T-cell (primary cell): ENCODE results near the gene TMEM209. TPM values are rescaled to one million over a fixed set of nuclear protein-coding genes. Genes with fewer than 3 reads are reported as not detected.
"Not testable (repeated sequence)": the region's sequence is repeated elsewhere in the genome, so short reads cannot be mapped to it uniquely, and the experiment has no call there.

Experiments used
- ATAC-seq, 4 experiments: fragments of 200-7000 bp in 3 of 4; fragments of 150-1000 bp in 1 of 4; cut with Tn5 transposase; replicated peaks in 1 of 4; 1 replicate in 3 of 4; 2 replicates in 1 of 4; pipeline ENCODE4 v1.10.0; 2021; ENCODE audit warnings: moderate library complexity in 3 of 4, mild to moderate bottlenecking in 2 of 4, moderate number of reproducible peaks in 1 of 4
- CTCF ChIA-PET, 2 donors: fragments of 300-600 bp; sonication (Branson Sonifier 250); formaldehyde crosslinking; loops; one replicate each; lab custom pipeline; 2022; ENCODE audit warnings: antibody characterized with exemption in 2 of 2; lab: Charles Lee
- POLR2A ChIA-PET, 2 donors: fragments of 300-600 bp; sonication (Branson Sonifier 250); formaldehyde crosslinking; loops; one replicate each; lab custom pipeline; 2022; ENCODE audit warnings: antibody characterized with exemption in 2 of 2; lab: Charles Lee
- DNase-seq, 35 experiments: peaks; one replicate each; pipeline versions ENCODE4 v3.0.0 to v3.0.0-alpha.2; 2013 to 2023
- H3K27ac ChIP-seq: one replicate; pipeline ENCODE4 v1.5.1; 2013; ENCODE audit warnings: low read length
- H3K27me3 ChIP-seq, 2 experiments: replicated peaks in 1 of 2; 1 replicate in 1 of 2; 2 replicates in 1 of 2; pipeline versions ENCODE4 v1.6.1 to v1.7.0; 2013; ENCODE audit warnings: low read length in 1 of 2, mixed read lengths in 1 of 2; ENCODE audit not compliant: control insufficient read depth in 2 of 2, insufficient read depth in 2 of 2; ENCODE audit errors: extremely low read depth in 1 of 2
- H3K36me3 ChIP-seq, 2 donors: 1 replicate in 1 of 2; 2 replicates in 1 of 2; pipeline versions ENCODE4 v1.6.1 to v1.7.0; 2013; ENCODE audit warnings: low read length in 1 of 2; ENCODE audit not compliant: control insufficient read depth in 2 of 2, insufficient read depth in 1 of 2; ENCODE audit errors: extremely low read depth in 1 of 2
- H3K4me1 ChIP-seq, 2 experiments: 1 replicate in 1 of 2; 2 replicates in 1 of 2; pipeline versions ENCODE4 v1.6.1 to v1.7.0; 2013; ENCODE audit warnings: low read length in 2 of 2, mixed read lengths in 1 of 2; ENCODE audit not compliant: insufficient read depth in 2 of 2, control insufficient read depth in 1 of 2; ENCODE audit errors: extremely low read depth in 1 of 2
- H3K4me3 ChIP-seq, 2 donors: 1 replicate in 1 of 2; 2 replicates in 1 of 2; pipeline versions ENCODE4 v1.5.1 to v1.7.0; 2013; ENCODE audit warnings: mild to moderate bottlenecking in 2 of 2, low read length in 1 of 2, moderate library complexity in 1 of 2; ENCODE audit not compliant: control insufficient read depth in 1 of 2; ENCODE audit errors: extremely low read depth in 1 of 2
- H3K9me3 ChIP-seq: 2 replicates; pipeline ENCODE4 v1.7.0; 2013
- H3K27ac Mint-ChIP-seq, 2 donors: one replicate each; pipeline ENCODE4 v1.8.0; 2020 to 2021; ENCODE audit warnings: mild to moderate bottlenecking in 2 of 2, mixed read lengths in 2 of 2
- H3K27me3 Mint-ChIP-seq, 2 donors: one replicate each; pipeline ENCODE4 v1.8.0; 2021 to 2022; ENCODE audit warnings: mixed read lengths in 2 of 2
- H3K36me3 Mint-ChIP-seq: one replicate; pipeline ENCODE4 v1.8.0; 2021; ENCODE audit warnings: mixed read lengths
- H3K4me1 Mint-ChIP-seq, 3 donors: one replicate each; pipeline ENCODE4 v1.8.0; 2020 to 2022; ENCODE audit warnings: mixed read lengths in 3 of 3, mild to moderate bottlenecking in 1 of 3
- H3K4me3 Mint-ChIP-seq, 3 donors: one replicate each; pipeline ENCODE4 v1.8.0; 2020 to 2022; ENCODE audit warnings: mild to moderate bottlenecking in 3 of 3, mixed read lengths in 3 of 3, moderate library complexity in 3 of 3
- H3K9me3 Mint-ChIP-seq, 3 donors: one replicate each; pipeline ENCODE4 v1.8.0; 2020 to 2022; ENCODE audit warnings: mixed read lengths in 3 of 3
- WGBS: methylation state at CpG from one replicate; pipeline ENCODE4 v1.1.5; 2013; ENCODE audit warnings: missing lambda C conversion rate; ENCODE audit not compliant: insufficient coverage; 5-methylcytosine and 5-hydroxymethylcytosine counted together
- total RNA-seq, 35 experiments: library from RNA in 6 of 35; stranded (reverse) in 6 of 35; fragments of 120-200 nt in 1 of 35; gene quantifications; one replicate each; pipeline versions ENCODE4 v1.2.1 to v1.2.4 and lab custom pipeline; 2013 to 2026

Gene TMEM209
- total RNA-seq, 5 donors from 2014 or later (not counting 1 experiment from before 2014, with no cell fraction given), result 21.4 to 31.0 (median 25.5) TPM

DNA sequence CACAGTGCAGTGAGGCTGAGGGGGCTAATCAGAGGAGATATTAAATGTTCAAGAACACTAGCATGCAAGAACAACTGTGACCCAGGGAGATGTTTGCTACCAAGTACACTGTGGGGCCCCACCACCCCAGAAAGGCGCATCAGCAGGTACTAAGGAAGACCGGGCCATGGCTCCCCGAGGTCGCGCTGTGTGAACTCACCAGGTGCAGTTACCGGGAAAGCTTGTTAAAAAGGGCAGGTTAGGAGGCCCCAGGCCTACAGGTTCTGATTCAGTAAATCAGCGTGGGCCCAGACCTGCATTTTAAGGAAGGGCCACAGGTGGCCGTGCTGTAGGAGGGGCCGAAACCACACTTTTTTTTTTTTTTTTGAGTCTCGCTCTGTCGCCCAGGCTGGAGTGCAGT, 54.6 kb downstream of the TMEM209 start:
- H3K4me3 ChIP-seq, result no peak overlapping the region
- Mint-ChIP-seq H3K36me3 (no peaks in the 10 kb centered on the region), H3K27me3 (peaks cover 2 to 3% of the 10 kb centered on the region in 2 donors), H3K9me3 (no peaks in the 10 kb centered on the region), H3K4me1 (peaks cover 0 to 6% (median 0%) of the 10 kb centered on the region in 3 donors), H3K27ac (no peak overlapping the region), H3K4me3 (no peak overlapping the region)
- DNase-seq (no peak), ATAC-seq (no peak)
- peaks cover 0 to 14% of the 10 kb centered on the region in 2 experiments for H3K4me1 ChIP-seq
- peaks cover 0 to 46% of the 10 kb centered on the region in 2 experiments for H3K27me3 ChIP-seq
- H3K36me3 ChIP-seq, result no peaks in the 10 kb centered on the region
- 96% methylated on average over 7 of the region's 11 CpGs for WGBS
- no peak overlapping the region for H3K27ac ChIP-seq
- ChIA-PET CTCF (no interaction called here), POLR2A (no interaction called here)
- no peaks in the 10 kb centered on the region for H3K9me3 ChIP-seq

DNA sequence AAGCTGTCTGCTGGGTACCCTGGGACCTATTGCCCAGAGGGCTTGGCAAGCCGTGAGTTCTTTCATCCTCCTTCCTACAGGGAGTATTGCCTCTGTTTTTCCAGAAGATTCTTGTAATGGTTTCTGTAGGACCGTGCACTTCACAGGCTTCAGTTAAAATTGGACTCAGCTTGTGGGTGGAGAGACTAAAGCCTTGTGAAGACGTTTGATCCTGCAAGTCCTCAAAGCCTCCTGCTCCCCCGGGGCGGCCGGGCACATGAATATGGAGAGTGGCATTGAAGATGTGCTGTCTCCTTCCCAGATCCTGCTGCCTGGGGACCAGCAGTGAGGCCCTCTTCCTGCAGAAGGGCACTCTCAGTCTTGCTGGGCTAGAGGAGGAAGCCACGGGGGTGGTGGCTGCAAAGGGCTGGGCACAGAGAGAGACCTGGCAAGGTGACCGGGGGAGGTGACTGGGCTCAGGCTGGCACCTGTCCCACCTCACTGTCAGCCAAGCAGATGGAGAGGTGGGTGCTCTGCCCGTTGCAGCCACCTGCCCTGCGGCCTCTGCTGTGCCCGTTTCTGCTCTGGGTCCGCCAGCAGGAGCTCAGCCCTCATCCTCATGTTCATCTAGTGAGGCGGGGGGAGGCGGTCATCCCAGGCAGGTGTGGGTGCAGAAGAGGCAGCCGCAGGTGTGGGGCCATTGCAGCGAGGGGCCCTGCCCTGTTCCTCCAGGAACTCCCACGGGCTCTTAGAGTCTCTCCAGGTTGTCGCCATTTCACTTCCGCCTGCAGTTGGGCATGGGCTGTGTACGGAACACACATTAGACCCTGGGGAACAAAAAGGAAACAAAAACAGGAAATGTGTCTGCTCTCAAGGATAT, 55.7 kb downstream of the TMEM209 start:
- no peak overlapping the region for H3K27ac Mint-ChIP-seq
- DNase-seq, result no peak
- H3K9me3 Mint-ChIP-seq, result no peaks in the 10 kb centered on the region
- no peaks in the 10 kb centered on the region for H3K9me3 ChIP-seq
- H3K27ac ChIP-seq, result no peak overlapping the region
- H3K4me3 Mint-ChIP-seq, result no peak overlapping the region
- H3K4me3 ChIP-seq, result no peak overlapping the region
- no peaks in the 10 kb centered on the region for H3K27me3 Mint-ChIP-seq
- WGBS, result 63% methylated on average over 14 of the region's 20 CpGs
- ChIA-PET POLR2A (interaction anchor here in 1 of 2 donors (0.7 kb wide), 2 partner anchors 8 to 138 kb away, joined by 3 to 4 read pairs; no protein-coding TSS in a partner anchor), CTCF (no interaction called here)
- H3K4me1 Mint-ChIP-seq, result peaks cover 0 to 9% (median 0%) of the 10 kb centered on the region in 3 donors
- no peaks in the 10 kb centered on the region for H3K36me3 Mint-ChIP-seq
- peaks cover 0 to 14% of the 10 kb centered on the region in 2 experiments for H3K4me1 ChIP-seq
- ATAC-seq, result no peak
- no peaks in the 10 kb centered on the region for H3K36me3 ChIP-seq
- H3K27me3 ChIP-seq, result peaks cover 0 to 36% of the 10 kb centered on the region in 2 experiments

DNA sequence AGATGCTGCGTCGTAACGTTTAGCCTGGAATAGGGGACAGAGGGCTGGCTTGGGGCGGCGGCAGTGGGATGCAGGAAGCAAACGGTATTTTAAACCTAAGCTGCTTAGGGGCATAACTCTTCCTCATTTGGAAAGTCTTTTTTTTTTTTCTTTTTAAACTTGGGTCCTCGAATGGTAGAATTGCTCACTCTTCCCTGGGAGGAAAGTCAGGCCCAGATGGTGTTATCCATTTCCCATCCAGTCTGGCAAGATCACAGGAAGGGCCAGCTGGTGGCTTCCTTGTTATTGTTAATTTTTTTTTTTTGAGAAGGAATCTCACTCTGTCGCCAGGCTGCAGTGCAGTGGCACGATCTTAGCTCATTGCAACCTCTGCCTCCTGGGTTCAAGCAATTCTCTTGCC, 56.6 kb downstream of the TMEM209 start:
- no peaks in the 10 kb centered on the region for H3K36me3 Mint-ChIP-seq
- Histone ChIP-seq H3K4me1 (peaks cover 0 to 10% of the 10 kb centered on the region in 2 experiments), H3K27ac (no peak overlapping the region), H3K9me3 (no peaks in the 10 kb centered on the region), H3K36me3 (no peaks in the 10 kb centered on the region), H3K27me3 (peaks cover 0 to 28% of the 10 kb centered on the region in 2 experiments), H3K4me3 (no peak overlapping the region)
- no peak overlapping the region for H3K4me3 Mint-ChIP-seq
- POLR2A ChIA-PET, result no interaction called here
- ATAC-seq, result no peak
- H3K27ac Mint-ChIP-seq, result no peak overlapping the region
- WGBS, result 93% methylated on average over 5 of the region's 9 CpGs
- no peaks in the 10 kb centered on the region for H3K9me3 Mint-ChIP-seq
- H3K27me3 Mint-ChIP-seq, result no peaks in the 10 kb centered on the region
- CTCF ChIA-PET, result interaction anchor here (0.6 to 0.7 kb wide), 2 partner anchors 19 to 323 kb away, joined by 3 to 8 read pairs; no protein-coding TSS in a partner anchor
- no peak for DNase-seq
- H3K4me1 Mint-ChIP-seq, result peaks cover 0 to 9% (median 0%) of the 10 kb centered on the region in 3 donors

DNA sequence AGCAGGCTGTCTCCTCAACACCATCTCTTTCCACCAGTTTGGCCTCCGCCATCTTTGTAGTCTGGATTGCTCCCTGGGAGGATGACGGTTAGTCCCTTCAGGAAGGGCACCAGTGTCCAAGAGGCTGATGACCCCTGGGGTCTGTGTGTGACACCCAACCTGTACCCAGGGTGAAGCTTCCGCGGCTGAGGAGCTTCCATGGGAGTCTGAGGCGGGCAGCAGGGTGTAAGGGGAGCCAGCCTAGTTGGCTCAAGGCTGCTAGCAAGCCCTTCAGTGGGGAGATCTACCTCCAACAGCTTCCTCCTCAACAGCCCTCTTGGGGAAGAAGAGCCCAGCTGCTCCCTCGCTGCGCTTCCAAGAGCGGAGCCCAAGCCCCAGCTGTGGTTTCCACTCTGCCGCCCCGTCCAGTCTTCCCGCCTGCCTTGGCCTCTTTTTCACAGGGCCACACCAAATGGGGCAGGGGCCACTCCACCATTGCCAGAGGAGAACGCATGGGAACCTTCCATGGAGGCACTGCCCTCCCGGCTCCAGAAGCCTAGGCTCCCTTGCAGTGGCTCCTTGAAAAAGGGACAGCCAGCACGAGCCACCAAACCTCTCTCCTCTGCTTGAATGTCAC, 57.4 kb downstream of the TMEM209 start:
- 96% methylated on average over 11 of the region's 14 CpGs for WGBS
- no peak for DNase-seq
- no peak overlapping the region for H3K4me3 Mint-ChIP-seq
- H3K4me1 ChIP-seq, result peaks cover 0 to 3% of the 10 kb centered on the region in 2 experiments
- no peak overlapping the region for H3K4me3 ChIP-seq
- H3K27ac ChIP-seq, result no peak overlapping the region
- POLR2A ChIA-PET, result interaction anchor here in 1 of 2 donors (0.6 kb wide), 1 partner anchor 1663 kb away, joined by 4 read pairs; no protein-coding TSS in a partner anchor
- H3K36me3 Mint-ChIP-seq, result no peaks in the 10 kb centered on the region
- no peaks in the 10 kb centered on the region for H3K36me3 ChIP-seq
- no peaks in the 10 kb centered on the region for H3K9me3 ChIP-seq
- ATAC-seq, result no peak
- H3K27me3 ChIP-seq, result peaks cover 0 to 25% of the 10 kb centered on the region in 2 experiments
- no peaks in the 10 kb centered on the region for H3K9me3 Mint-ChIP-seq
- CTCF ChIA-PET, result no interaction called here
- H3K4me1 Mint-ChIP-seq, result peaks cover 0 to 11% (median 0%) of the 10 kb centered on the region in 3 donors
- H3K27ac Mint-ChIP-seq, result no peak overlapping the region
- H3K27me3 Mint-ChIP-seq, result no peaks in the 10 kb centered on the region

DNA sequence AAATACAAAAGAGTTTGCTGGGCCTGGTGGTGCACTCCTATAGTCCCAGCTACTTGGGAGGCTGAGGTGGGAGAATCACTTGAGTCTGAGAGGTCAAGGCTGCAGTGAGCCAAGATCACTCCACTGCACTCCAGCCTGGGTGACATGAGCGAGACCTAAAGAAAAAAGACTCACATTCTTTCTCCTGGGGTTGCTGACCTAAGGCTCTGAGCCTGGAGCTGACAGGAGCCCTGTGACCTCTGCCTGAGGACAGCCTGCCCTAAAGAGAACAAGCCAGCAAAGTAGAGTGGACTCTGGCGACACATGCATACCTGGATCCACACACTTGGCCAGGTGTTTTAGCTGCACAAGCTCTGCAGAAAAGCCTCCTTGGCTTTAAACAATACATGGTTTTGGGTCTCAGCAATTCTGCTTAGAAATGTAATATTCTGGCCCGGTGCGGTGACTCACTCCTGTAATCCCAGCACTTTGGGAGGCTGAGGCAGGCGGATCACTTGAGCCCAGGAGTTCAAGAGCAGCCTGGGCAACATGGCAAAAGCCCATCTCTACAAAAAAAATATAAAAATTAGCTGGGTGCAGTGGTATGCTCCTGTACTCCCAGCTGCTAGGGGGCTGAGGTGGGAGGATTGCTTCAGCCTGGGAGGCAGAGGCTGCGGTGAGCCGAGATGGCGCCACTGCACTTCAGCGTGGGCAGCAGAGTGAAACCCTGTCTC, 58.4 kb downstream of the TMEM209 start:
- Mint-ChIP-seq H3K27me3 (no peaks in the 10 kb centered on the region), H3K4me3 (no peak overlapping the region), H3K4me1 (peaks cover 3 to 15% (median 4%) of the 10 kb centered on the region in 3 donors), H3K36me3 (no peaks in the 10 kb centered on the region), H3K27ac (no peak overlapping the region), H3K9me3 (no peaks in the 10 kb centered on the region)
- Histone ChIP-seq H3K36me3 (no peaks in the 10 kb centered on the region), H3K9me3 (no peaks in the 10 kb centered on the region), H3K4me3 (no peak overlapping the region), H3K27me3 (peaks cover 0 to 22% of the 10 kb centered on the region in 2 experiments), H3K4me1 (peaks cover 0 to 4% of the 10 kb centered on the region in 2 experiments), H3K27ac (no peak overlapping the region)
- DNase-seq, result no peak
- 100% methylated on average over 4 of the region's 9 CpGs for WGBS
- no peak for ATAC-seq
- ChIA-PET POLR2A (no interaction called here), CTCF (no interaction called here)

DNA sequence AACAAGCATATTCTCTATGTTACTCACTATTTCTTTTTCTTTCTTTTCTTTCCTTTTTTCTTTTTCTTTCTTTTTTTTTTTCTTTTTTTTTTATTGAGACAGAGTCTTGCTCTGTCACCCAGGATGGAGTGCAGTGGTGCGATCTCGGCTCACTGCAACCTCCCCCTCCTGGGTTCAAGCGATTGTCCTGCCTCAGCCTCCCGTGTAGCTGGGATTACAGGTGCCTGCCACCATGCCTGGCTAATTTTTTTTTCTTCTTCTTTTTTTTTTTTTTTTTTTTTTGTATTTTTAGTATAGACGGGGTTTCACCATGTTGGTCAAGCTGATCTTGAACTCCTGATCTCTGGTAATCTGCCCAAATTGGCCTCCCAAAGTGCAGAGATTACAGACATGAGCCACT, 59.1 kb downstream of the TMEM209 start:
- H3K27me3 Mint-ChIP-seq, H3K27ac Mint-ChIP-seq, H3K36me3 ChIP-seq, ATAC-seq, H3K9me3 ChIP-seq, POLR2A ChIA-PET, H3K36me3 Mint-ChIP-seq, H3K4me3 ChIP-seq, H3K27ac ChIP-seq, H3K9me3 Mint-ChIP-seq, DNase-seq, H3K4me3 Mint-ChIP-seq, CTCF ChIA-PET: not testable (repeated sequence)
- peaks cover 0 to 11% of the 10 kb centered on the region in 2 experiments for H3K4me1 ChIP-seq
- H3K27me3 ChIP-seq, result peaks cover 0 to 15% of the 10 kb centered on the region in 2 experiments
- WGBS, result no CpG with 5 or more reads among the region's 5 CpGs
- peaks cover 7 to 19% (median 7%) of the 10 kb centered on the region in 3 donors for H3K4me1 Mint-ChIP-seq
